Endothelial cell of hepatic sinusoid (primary cell): Measurements from ENCODE around the gene GNG13.

Source experiments
- in situ Hi-C: cut with HindIII; loops from 2 replicates; pipeline ENCODE4 v1.10.0; 2017; ENCODE audit warnings: low sequenced_read_pairs

Gene GNG13, protein sequence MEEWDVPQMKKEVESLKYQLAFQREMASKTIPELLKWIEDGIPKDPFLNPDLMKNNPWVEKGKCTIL

DNA sequence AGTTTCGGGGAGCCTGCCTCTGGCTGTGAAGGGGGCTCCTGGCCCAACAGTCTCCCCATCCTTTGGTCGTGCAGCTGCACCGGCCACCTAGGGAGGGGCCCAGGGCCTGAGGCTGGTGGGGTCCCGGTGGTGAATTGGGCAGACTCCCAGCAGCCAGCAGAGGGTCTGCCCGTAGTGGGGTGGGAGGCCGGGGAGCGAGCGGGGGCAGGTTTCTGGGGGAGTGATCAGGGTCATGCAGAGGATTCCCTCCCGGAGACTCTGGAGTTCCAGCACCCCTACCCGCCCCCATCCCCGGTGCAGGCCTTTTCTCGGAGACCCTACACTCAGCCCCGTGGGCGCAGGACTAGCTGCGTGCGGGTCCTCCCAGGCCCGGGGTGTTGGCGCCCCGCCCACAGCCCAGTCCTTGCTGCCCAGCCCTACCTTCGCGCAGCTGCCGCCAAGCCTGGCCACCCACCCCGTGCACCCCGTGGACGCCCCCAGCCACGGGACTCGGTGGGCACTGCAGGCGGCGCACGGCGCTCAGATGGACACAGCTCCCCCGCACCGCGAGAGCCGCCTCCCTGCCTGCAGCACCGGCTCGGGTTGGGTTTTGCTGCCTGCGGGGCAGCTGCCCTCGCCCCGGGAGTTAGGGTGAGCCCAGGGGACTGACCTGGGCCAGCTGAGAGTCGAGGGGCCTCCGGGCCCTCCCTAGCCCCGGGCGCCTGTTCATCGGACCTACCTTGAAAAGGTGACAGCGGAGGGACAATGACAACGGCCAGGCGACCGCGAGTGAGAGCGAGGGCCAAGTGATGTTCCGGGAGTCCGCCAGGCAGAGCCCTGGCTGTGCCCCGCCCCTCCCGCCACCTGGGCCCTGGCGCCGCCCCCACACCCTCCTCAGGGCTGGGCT, at the start of gene GNG13:
GNG13 (minus strand) TSS at position 787 of the 886 bp plus-strand sequence. CDS start 1,657 bp downstream, outside the sequence.
- in situ Hi-C loops = no loop called here

DNA sequence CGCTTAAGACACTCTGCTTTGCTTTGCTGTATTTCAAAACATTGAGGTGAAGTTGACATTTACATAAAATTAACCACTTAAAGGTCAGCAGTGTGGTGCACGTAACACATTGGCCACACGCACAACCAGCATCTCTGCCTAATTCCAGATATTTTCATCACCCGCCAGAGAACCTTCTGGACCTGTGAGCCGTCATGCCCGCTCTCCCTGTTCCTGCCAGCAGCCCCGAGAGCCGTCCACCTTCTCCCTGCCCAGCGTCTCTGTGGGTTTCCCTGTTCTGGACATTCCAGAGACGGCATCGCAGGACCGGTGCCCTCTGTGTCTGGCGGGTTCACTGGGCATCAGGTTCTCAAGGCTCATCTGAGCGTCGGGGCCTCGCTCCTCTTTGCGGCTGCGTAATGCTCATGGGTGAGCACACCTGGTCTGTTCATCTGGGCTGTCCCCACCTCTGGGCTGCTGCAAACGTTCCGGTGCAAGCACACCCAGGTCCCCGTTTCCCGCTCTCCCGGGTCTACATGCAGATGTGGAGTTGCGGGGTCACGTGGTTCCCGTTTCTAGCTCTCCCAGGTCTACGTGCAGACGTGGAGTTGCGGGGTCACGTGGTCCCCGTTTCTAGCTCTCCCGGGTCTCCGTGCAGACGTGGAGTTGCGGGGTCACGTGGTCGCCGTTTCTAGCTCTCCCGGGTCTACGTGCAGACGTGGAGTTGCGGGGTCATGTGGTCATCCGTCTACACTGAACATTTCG, 48.1 kb upstream of the GNG13 start:
- in situ Hi-C loops = no loop called here

GRCh38 chr16:847681-848445, 47.3 kb upstream of the GNG13 start:
- in situ Hi-C loops = no loop called here

- in situ Hi-C loops = no loop called here
Measured at GRCh38 chr16:847151-847550, 46.6 kb upstream of the GNG13 start.

DNA sequence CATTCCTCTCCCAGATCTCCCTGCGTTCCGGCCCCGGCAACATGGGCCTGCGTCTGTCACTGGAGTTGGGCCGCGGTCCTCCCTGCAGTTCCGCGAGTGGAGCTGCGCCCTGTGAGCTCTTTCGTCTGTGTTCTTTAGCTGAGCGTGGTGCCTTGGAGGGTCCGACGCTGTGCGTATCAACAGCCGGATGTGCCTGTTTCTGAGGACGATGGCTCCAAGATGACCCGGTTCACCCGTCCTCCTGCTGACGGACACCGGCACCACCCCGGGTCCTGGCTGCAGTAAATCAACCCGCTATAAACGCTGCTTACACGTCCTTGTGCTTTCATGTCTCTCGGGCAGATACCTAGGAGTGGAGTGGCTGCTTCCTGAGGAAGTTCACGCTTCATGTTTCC, 44.8 kb upstream of the GNG13 start:
- in situ Hi-C loops = no loop called here

- in situ Hi-C loops = no loop called here
Measured at GRCh38 chr16:844638-845350, 44.3 kb upstream of the GNG13 start.

GRCh38 chr16:843771-844170, 43.2 kb upstream of the GNG13 start:
- in situ Hi-C loops = no loop called here

- in situ Hi-C loops = no loop called here
Measured at GRCh38 chr16:842711-843560, 42.4 kb upstream of the GNG13 start.

DNA sequence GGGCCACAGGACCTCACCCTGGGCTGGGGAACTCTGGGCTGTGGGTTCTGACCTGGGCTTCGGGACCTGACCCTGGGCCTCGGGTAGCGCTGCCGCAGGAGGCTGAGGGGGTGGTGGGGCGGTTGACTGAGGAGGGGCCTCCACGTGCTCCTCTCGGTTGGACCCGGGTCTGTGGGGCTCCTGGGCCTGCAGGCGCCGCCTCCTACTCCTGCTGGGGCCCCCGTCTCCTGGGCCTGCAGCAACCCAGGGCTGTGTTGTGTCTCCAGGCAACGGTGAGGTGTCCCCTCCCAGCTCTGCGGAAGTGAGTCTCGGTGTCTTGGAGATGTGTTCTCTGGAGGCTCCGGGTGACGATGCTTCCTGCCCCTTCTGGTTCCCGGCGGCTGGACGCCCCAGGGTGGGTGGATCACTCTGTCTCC, 41.5 kb upstream of the GNG13 start:
- in situ Hi-C loops = no loop called here

DNA sequence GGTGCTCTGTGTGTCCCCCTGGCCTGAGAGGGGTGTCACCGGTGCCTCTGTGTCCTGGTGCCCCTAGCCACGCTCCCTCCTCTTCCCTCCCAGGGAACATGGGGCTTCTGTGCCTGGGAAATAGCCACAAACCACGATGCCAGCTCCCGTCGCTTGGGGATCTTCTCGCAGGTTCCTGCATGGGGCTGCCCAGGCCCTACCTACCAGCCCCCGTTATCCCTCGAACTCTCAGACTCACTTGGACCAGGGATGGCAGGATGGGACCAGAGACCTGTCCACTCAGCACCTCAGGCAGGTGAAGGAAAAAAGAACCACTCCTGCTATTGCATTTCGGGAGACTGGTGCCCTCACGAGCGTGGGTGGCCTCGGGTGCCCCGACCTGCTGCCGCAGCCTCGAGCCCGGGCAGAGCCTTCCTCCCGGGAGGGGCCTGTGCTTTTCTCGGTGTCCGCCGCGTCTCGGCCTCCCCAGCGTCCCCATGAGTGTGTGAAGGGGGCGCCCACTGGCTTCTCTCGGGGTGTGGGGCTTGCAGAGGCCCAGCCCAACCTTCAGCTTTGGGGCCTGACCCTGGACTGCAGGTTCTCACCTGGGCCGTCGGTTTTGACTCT, 41.0 kb upstream of the GNG13 start:
- in situ Hi-C loops = no loop called here

GRCh38 chr16:840561-841454, 40.3 kb upstream of the GNG13 start:
- in situ Hi-C loops = no loop called here

GRCh38 chr16:839643-840408, 39.3 kb upstream of the GNG13 start:
- in situ Hi-C loops = loop anchor here (10.0 kb wide), 5 partner anchors 75 to 375 kb away; no protein-coding TSS in a partner anchor

DNA sequence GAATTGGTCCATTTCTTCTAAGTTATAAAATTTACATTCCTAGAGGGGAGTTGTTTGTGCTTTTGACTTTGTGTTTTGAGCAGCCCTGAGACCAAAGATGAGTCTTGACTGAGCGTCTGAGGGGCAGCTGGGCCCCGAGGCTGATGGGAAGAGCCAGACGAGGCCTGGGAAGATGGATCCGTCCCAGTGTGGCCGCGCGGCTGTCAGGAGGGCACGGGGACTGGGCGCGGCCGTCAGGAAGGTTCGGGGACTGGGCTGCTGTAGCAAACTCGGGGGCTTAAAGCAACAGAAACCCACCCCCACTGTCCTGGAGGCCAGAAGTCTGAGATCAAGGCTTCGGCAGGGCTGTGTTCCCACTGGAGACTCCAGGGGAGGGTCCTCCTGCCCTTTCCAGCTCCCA, 38.2 kb upstream of the GNG13 start:
- in situ Hi-C loops = loop anchor here (10.0 kb wide), 5 partner anchors 76 to 376 kb away; no protein-coding TSS in a partner anchor

- in situ Hi-C loops = loop anchor here (10.0 kb wide), 5 partner anchors 78 to 378 kb away; no protein-coding TSS in a partner anchor
Measured at GRCh38 chr16:836822-837221, 36.3 kb upstream of the GNG13 start.

GRCh38 chr16:836221-836620, 35.7 kb upstream of the GNG13 start:
- in situ Hi-C loops = loop anchor here (10.0 kb wide), 5 partner anchors 79 to 379 kb away; no protein-coding TSS in a partner anchor

DNA sequence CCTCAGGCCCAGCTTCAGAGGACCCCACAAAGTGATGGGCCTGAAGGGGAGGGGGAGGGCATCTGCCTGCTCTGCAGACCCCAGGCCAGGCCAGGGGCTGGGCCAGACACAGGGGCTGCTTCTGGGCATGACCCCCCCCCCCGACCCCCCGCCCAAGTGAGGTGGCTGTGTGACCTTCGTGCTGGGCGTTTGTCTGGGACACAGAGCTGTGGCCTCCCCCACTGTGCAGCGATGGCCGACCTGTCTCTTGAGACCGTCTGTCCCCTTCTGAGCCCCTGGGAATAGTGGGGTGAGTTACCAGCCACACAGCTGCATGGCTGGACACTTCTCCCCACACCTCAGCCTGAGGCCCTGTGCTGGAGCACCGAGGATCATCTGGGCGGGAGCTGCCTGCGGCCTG, 34.8 kb upstream of the GNG13 start:
- in situ Hi-C loops = loop anchor here (10.0 kb wide), 5 partner anchors 79 to 379 kb away; no protein-coding TSS in a partner anchor

DNA sequence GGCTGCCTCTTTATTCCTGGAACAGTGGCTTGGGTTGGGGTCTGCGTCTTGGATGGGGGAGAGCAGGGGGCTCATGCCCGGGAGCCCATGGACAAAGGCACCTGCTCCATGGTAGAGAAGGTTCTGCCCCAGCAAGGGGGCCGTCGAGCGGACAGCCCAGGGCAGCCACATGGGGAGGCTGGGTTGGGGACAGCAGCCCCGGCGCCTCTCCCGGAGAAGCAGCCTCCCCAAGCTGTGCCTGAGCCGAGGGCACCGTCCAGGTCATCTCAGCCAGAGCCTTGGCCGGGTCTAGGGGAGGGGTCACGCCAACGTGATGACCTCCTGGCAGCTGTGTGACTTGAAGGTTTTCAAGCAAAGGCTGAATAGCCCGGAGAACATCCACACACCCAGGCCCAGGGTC, 32.9 kb upstream of the GNG13 start:
- in situ Hi-C loops = loop anchor here (5.0 to 10.0 kb wide), 6 partner anchors 81 to 381 kb away; no protein-coding TSS in a partner anchor
